Mucosa of descending colon (tissue), 3 donors: ENCODE measurements around the gene SLC17A9. TPM values are rescaled to one million over a fixed set of nuclear protein-coding genes. Genes with fewer than 3 reads are reported as not detected.

Experiments used
- ATAC-seq: fragments of 200-7000 bp; cut with Tn5 transposase; one replicate; pipeline ENCODE4 v1.9.1; 2020; ENCODE audit warnings: mild to moderate bottlenecking, moderate library complexity
- DNase-seq, 3 donors: peaks; one replicate each; pipeline ENCODE4 v3.0.0-alpha.2; 2020
- H3K36me3 ChIP-seq: fragments of 200-600 bp; one replicate; pipeline ENCODE4 v1.8.0; 2021; ENCODE audit warnings: low read depth, mild to moderate bottlenecking
- H3K4me1 ChIP-seq: fragments of 200-600 bp; one replicate; pipeline ENCODE4 v1.8.0; 2021; ENCODE audit warnings: low read depth, mild to moderate bottlenecking
- H3K4me3 ChIP-seq: fragments of 200-600 bp; one replicate; pipeline ENCODE4 v1.8.0; 2021; ENCODE audit warnings: mild to moderate bottlenecking
- H3K9me3 ChIP-seq: fragments of 200-600 bp; one replicate; pipeline ENCODE4 v1.8.0; 2021; ENCODE audit warnings: mild to moderate bottlenecking
- CTCF ChIP-seq: fragments of 200-600 bp; IDR thresholded peaks from one replicate; pipeline ENCODE4 v1.8.0; 2022; ENCODE audit warnings: antibody characterized with exemption, mild to moderate bottlenecking
- intact Hi-C, 2 donors: fragments of 100-400 bp; cut with DNase I in 1 of 2; cut with micrococcal nuclease in 1 of 2; formaldehyde crosslinking; loops; one replicate each; pipeline versions ENCODE4 v1.11.0 to v1.11.1; 2022; cut with DNase I, micrococcal nuclease
- total RNA-seq, 3 donors: library from RNA; stranded (reverse); fragmentation: NEBNext Ultra II Directional in 2 of 3; extraction: Animal tissue kit (Norgen Biotek cat#: 25700) in 2 of 3; gene quantifications; one replicate each; pipeline versions ENCODE4 v1.2.1 to v1.2.4, GENCODE V29; 2021 to 2023
- donor health status: DM: no; HTN: no; CAD: no; lungs with moderate emphysema.
- donor health status: DM: no; HTN: no; CAD: no.
- donor health status: DM: no; HTN: yes; CAD: no.

The SLC17A9 gene
- total RNA-seq, 3 donors from 2014 or later = 4.8 to 22.2 (median 6.4) TPM

GRCh38 chr20:62927128-62927705 lies 25.3 kb upstream of the SLC17A9 start:
- intact Hi-C loops = no loop called here
- Histone ChIP-seq H3K36me3 (no peaks in the 10 kb centered on the region), H3K4me3 (no peak overlapping the region), H3K9me3 (no peaks in the 10 kb centered on the region), H3K4me1 (peaks cover 51% of the 10 kb centered on the region)
- DNase-seq = no peak
- no peak for TF ChIP-seq CTCF
- ATAC-seq = no peak

DNA sequence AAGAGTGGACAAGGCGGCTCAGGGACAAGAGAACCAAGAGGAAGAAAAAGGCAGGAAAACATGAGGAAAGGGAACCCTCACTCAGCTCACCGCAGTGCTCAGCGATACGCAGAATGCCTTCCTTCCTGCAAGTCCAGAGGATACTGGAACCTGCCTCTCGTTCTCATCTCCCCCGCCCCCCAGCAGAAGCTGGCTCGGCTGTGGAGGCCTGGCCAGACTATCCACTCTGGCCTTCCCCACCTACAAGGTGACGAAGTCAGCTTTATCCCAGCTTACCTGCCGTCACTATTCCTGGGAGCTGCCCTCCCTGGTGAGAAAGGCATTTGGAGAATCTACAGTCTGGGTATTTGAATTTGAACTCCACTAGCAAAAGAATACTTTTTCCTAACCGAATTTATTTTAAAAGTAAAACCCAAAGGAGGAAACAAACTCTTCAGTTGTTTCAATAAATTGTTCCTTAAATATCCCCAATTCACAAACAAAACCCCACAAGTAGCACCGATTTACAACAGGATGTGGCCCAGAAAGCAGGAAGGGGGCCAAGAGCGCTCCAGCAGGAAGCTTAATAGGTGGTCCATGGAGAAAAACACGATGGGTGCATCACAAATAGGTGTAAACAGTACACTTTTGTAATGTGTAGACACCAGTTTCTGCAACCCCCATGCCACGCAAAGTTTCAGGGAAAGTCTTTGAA lies 24.1 kb upstream of the SLC17A9 start:
- DNase-seq = peak in 1 of 3 donors; percentile 49
- intact Hi-C loops = no loop called here

DNA sequence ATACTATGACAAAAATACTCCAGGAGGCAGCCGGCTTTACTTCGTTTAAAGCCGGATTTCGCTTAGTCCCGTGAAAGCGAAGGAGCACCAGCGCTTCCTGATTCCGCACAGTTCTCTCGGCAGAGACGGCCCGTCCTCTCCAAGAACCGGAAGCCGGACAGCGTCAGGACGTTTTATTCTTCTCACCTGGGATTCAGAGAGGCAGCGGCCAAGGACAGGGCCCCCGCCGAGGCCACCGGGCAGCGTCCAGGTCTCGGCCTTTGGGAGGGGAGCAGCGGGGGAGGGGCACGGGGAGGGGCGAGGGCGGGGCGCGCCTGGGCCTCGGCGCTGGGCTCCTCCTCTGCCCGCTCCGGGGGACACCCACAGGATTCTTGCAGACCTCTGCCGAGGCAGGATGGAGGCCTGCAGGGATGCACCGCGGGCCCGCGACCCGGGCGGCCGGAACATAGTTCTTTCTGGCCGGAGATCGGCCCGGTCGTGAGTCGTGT lies 23.4 kb upstream of the SLC17A9 start:
- intact Hi-C loops = no loop called here
- Histone ChIP-seq H3K9me3 (no peaks in the 10 kb centered on the region), H3K4me1 (peaks cover 36% of the 10 kb centered on the region), H3K4me3 (peak overlapping the region; percentile 17), H3K36me3 (no peaks in the 10 kb centered on the region)
- DNase-seq (peak; percentile 83 to 86 (median 84)), ATAC-seq (peak; percentile 61)
- no peak for TF ChIP-seq CTCF

More for the DNA sequence above, 24.1 kb upstream of the SLC17A9 start:
- ATAC-seq = no peak
- Histone ChIP-seq H3K4me3 (peak overlapping the region; percentile 17), H3K4me1 (peaks cover 41% of the 10 kb centered on the region), H3K9me3 (no peaks in the 10 kb centered on the region), H3K36me3 (no peaks in the 10 kb centered on the region)
- TF ChIP-seq CTCF = no peak

GRCh38 chr20:62931464-62931863 lies 21.0 kb upstream of the SLC17A9 start:
- Histone ChIP-seq H3K9me3 (no peaks in the 10 kb centered on the region), H3K36me3 (no peaks in the 10 kb centered on the region), H3K4me1 (peaks cover 36% of the 10 kb centered on the region), H3K4me3 (no peak overlapping the region)
- no peak for TF ChIP-seq CTCF
- intact Hi-C loops = no loop called here
- no peak for ATAC-seq
- DNase-seq = no peak

GRCh38 chr20:62933966-62934365 lies 18.5 kb upstream of the SLC17A9 start:
- ATAC-seq = no peak
- no peak for DNase-seq
- Histone ChIP-seq H3K4me1 (peaks cover 20% of the 10 kb centered on the region), H3K4me3 (no peak overlapping the region), H3K9me3 (no peaks in the 10 kb centered on the region), H3K36me3 (no peaks in the 10 kb centered on the region)
- intact Hi-C loops = no loop called here
- no peak for TF ChIP-seq CTCF
